ENCODE results near the gene ADAM17. TPM values are rescaled to one million over a fixed set of nuclear protein-coding genes. Genes with fewer than 3 reads are reported as not detected.

Gene ADAM17
- total and polyA plus RNA-seq, 9 of the 15 experiments (the other 6 are each of a cell fraction or from before 2014, with no cell fraction given), result 5.8 to 30.0 (median 19.0) TPM

DNA sequence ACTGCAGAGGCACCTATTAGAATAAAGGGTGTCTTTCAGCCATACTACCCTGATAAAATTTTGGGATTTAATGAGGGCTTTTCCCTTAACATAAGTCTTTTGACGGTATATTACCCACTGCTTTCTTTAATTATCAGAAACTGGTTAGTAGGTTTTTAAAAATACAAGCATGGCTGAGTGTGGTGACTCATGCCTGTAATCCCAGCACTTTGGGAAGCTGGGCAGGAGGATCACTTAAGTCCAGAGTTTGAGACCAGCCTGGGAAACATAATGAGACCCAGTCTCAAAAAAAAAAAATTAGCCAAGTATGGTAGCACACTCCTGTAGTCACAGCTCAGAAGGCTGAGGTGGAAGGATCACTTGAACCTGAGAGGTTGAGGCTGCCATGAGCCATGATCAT is 116.1 kb downstream of the ADAM17 start (continued):
- TF ChIP-seq RAD21 (CRISPR knock-in tag; conservative IDR thresholded peaks at IDR 0.05 in 1 of 2, IDR thresholded peaks at IDR 0.05 in 1 of 2) (no peak), PATZ1 (CRISPR knock-in tag; IDR thresholded peaks at IDR 0.05; ENCODE audit: borderline replicate concordance) (no peak), ERF (CRISPR knock-in tag; IDR thresholded peaks at IDR 0.05) (no peak), MEF2A (IDR thresholded peaks at IDR 0.05; ENCODE audit: control insufficient read depth, low read depth, low read length) (no peak)

Other genes with a start within 250 kb of the ADAM17 start
- gene ITGB1BP1, start 132.3 kb downstream of the ADAM17 start, total RNA-seq (2014; rRNA removed), result 45.6 and 49.9 TPM in 2 replicates
- 45.7 and 56.2 TPM in 2 replicates for gene ITGB1BP1, start 132.3 kb downstream of the ADAM17 start, total RNA-seq (2014; rRNA removed; fragmentation: Illumina TruSeq; extraction: Trizol)
- 39.2 and 44.1 TPM in 2 replicates for gene ITGB1BP1, start 132.3 kb downstream of the ADAM17 start, total RNA-seq (2015; rRNA removed; fragmentation: Illumina TruSeq; extraction: Trizol)
- gene ITGB1BP1, start 132.3 kb downstream of the ADAM17 start, total RNA-seq (2021), result 94.3 and 99.4 TPM in 2 replicates
- gene ITGB1BP1, start 132.3 kb downstream of the ADAM17 start, polyA plus RNA-seq (2011; rRNA removed), result 64.0 and 95.3 TPM in 2 replicates
- 55.2 and 59.8 TPM in 2 replicates for gene ITGB1BP1, start 132.3 kb downstream of the ADAM17 start, polyA plus RNA-seq (2014; fragmentation: Illumina TruSeq; extraction: Trizol)
- 10 to 100 TPM; 37.8 to 50.4 TPM for gene ITGB1BP1, start 132.3 kb downstream of the ADAM17 start, polyA plus RNA-seq (2014; fragmentation: Nextera tagmentation; extraction: Ambion mirVana)
- 66.3 and 72.1 TPM in 2 replicates for gene ITGB1BP1, start 132.3 kb downstream of the ADAM17 start, polyA plus RNA-seq (2014; rRNA removed)
- 59.8 and 79.0 TPM in 2 replicates for gene CPSF3, start 132.2 kb downstream of the ADAM17 start, total RNA-seq (2014; rRNA removed)
- 117 and 123 TPM in 2 replicates for gene CPSF3, start 132.2 kb downstream of the ADAM17 start, total RNA-seq (2014; rRNA removed; fragmentation: Illumina TruSeq; extraction: Trizol)
- 115 and 121 TPM in 2 replicates for gene CPSF3, start 132.2 kb downstream of the ADAM17 start, total RNA-seq (2015; rRNA removed; fragmentation: Illumina TruSeq; extraction: Trizol)
- 77.2 and 80.7 TPM in 2 replicates for gene CPSF3, start 132.2 kb downstream of the ADAM17 start, total RNA-seq (2021)
- 44.1 and 59.3 TPM in 2 replicates for gene CPSF3, start 132.2 kb downstream of the ADAM17 start, polyA plus RNA-seq (2011; rRNA removed)
- 94.5 and 105 TPM in 2 replicates for gene CPSF3, start 132.2 kb downstream of the ADAM17 start, polyA plus RNA-seq (2014; fragmentation: Illumina TruSeq; extraction: Trizol)
- gene CPSF3, start 132.2 kb downstream of the ADAM17 start, polyA plus RNA-seq (2014; fragmentation: Nextera tagmentation; extraction: Ambion mirVana), result 100 to 1,000 TPM in 1 of 2 experiments, 10 to 100 TPM in 1; 98.4 to 151 TPM
- gene CPSF3, start 132.2 kb downstream of the ADAM17 start, polyA plus RNA-seq (2014; rRNA removed), result 54.2 and 55.0 TPM in 2 replicates
- gene IAH1, start 81.3 kb downstream of the ADAM17 start, total RNA-seq (2014; rRNA removed), result 0.50 TPM in 1 of 2 replicates, not detected in the other
- 0.15 TPM in 1 of 2 replicates, not detected in the other for gene IAH1, start 81.3 kb downstream of the ADAM17 start, total RNA-seq (2014; rRNA removed; fragmentation: Illumina TruSeq; extraction: Trizol)
- gene IAH1, start 81.3 kb downstream of the ADAM17 start, total RNA-seq (2015; rRNA removed; fragmentation: Illumina TruSeq; extraction: Trizol), result not detected in 2 replicates
- 0.13 and 0.22 TPM in 2 replicates for gene IAH1, start 81.3 kb downstream of the ADAM17 start, total RNA-seq (2021)
- gene IAH1, start 81.3 kb downstream of the ADAM17 start, polyA plus RNA-seq (2011; rRNA removed), result not detected in 2 replicates
- gene IAH1, start 81.3 kb downstream of the ADAM17 start, polyA plus RNA-seq (2014; fragmentation: Illumina TruSeq; extraction: Trizol), result not detected in 2 replicates
- 10 to 100 TPM; 13.0 to 19.3 TPM for gene IAH1, start 81.3 kb downstream of the ADAM17 start, polyA plus RNA-seq (2014; fragmentation: Nextera tagmentation; extraction: Ambion mirVana)
- gene IAH1, start 81.3 kb downstream of the ADAM17 start, polyA plus RNA-seq (2014; rRNA removed), result 0.04 TPM in 2 replicates
- gene YWHAQ, start 75.2 kb upstream of the ADAM17 start, total RNA-seq (2014; rRNA removed), result 97.7 and 108 TPM in 2 replicates
- 276 and 301 TPM in 2 replicates for gene YWHAQ, start 75.2 kb upstream of the ADAM17 start, total RNA-seq (2014; rRNA removed; fragmentation: Illumina TruSeq; extraction: Trizol)
- gene YWHAQ, start 75.2 kb upstream of the ADAM17 start, total RNA-seq (2015; rRNA removed; fragmentation: Illumina TruSeq; extraction: Trizol), result 191 and 203 TPM in 2 replicates
- gene YWHAQ, start 75.2 kb upstream of the ADAM17 start, total RNA-seq (2021), result 263 and 267 TPM in 2 replicates
- 245 and 359 TPM in 2 replicates for gene YWHAQ, start 75.2 kb upstream of the ADAM17 start, polyA plus RNA-seq (2011; rRNA removed)
- gene YWHAQ, start 75.2 kb upstream of the ADAM17 start, polyA plus RNA-seq (2014; fragmentation: Illumina TruSeq; extraction: Trizol), result 218 and 243 TPM in 2 replicates
- 10 to 100 TPM; 63.1 to 79.2 TPM for gene YWHAQ, start 75.2 kb upstream of the ADAM17 start, polyA plus RNA-seq (2014; fragmentation: Nextera tagmentation; extraction: Ambion mirVana)
- gene YWHAQ, start 75.2 kb upstream of the ADAM17 start, polyA plus RNA-seq (2014; rRNA removed), result 151 and 178 TPM in 2 replicates